Upper lobe of left lung (tissue), 4 donors: ENCODE measurements around the gene MAP6D1.

Experiments
- EP300 ChIP-seq, 4 donors: sonication (generic); formaldehyde crosslinking; IDR thresholded peaks; one replicate each; pipeline ENCODE4 v1.5.1; 2017; ENCODE audit warnings: antibody characterized with exemption in 4 of 4, control low read depth in 2 of 4
- POLR2A ChIP-seq, 4 donors: fragments of 450-650 bp; IDR thresholded peaks; one replicate each; pipeline ENCODE4 v1.5.1; 2016 to 2017; ENCODE audit warnings: antibody characterized with exemption in 4 of 4, mild to moderate bottlenecking in 2 of 4
- TF ChIP-seq, protein P1 (sequence below), 6 experiments: fragments of 450-650 bp in 4 of 6; fragments of 200-600 bp in 2 of 6; sonication (generic) in 2 of 6; IDR thresholded peaks; one replicate each; pipeline ENCODE4 v1.5.1; 2016 to 2019; ENCODE audit warnings: antibody characterized with exemption in 6 of 6

GRCh38 chr3:183818706-183819624 lies 6.4 kb downstream of the MAP6D1 start:
- TF ChIP-seq EP300 (IDR thresholded peaks at IDR 0.05) (no peak), POLR2A (IDR thresholded peaks at IDR 0.05) (no peak)
- TF ChIP-seq, protein P1, sequence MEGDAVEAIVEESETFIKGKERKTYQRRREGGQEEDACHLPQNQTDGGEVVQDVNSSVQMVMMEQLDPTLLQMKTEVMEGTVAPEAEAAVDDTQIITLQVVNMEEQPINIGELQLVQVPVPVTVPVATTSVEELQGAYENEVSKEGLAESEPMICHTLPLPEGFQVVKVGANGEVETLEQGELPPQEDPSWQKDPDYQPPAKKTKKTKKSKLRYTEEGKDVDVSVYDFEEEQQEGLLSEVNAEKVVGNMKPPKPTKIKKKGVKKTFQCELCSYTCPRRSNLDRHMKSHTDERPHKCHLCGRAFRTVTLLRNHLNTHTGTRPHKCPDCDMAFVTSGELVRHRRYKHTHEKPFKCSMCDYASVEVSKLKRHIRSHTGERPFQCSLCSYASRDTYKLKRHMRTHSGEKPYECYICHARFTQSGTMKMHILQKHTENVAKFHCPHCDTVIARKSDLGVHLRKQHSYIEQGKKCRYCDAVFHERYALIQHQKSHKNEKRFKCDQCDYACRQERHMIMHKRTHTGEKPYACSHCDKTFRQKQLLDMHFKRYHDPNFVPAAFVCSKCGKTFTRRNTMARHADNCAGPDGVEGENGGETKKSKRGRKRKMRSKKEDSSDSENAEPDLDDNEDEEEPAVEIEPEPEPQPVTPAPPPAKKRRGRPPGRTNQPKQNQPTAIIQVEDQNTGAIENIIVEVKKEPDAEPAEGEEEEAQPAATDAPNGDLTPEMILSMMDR (IDR thresholded peaks at IDR 0.05) = no peak
